Medulla oblongata (tissue), 1 donor: ENCODE data around the gene TRIM23.

Source experiments
- DNase-seq: peaks from one replicate; pipeline ENCODE4 v3.0.0-alpha.2; 2015; ENCODE audit errors: extremely low spot score

The TRIM23 gene

GRCh38 chr5:65566505-65566904, 57.6 kb downstream of the TRIM23 start:
- DNase-seq: no peak

DNA sequence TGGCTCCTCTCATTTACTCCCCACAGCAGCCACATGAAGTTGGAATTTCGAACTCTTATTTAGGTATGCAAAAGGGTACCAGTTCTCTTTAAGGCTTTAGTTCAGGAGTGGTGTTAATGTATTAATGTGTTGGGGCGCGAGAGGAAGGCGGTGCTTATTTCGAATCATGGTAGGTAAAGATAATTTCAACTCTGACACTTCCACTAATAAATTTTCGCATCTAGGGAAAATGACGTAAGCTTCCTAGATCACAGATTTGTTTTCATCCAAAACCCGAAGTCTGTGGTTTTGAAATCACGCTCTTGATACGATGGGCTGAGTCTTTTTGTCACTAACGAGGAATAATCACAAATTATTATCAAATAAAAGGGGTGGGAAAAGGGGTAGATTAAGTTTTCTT, 60.4 kb downstream of the TRIM23 start:
- peak; percentile 12 for DNase-seq

DNA sequence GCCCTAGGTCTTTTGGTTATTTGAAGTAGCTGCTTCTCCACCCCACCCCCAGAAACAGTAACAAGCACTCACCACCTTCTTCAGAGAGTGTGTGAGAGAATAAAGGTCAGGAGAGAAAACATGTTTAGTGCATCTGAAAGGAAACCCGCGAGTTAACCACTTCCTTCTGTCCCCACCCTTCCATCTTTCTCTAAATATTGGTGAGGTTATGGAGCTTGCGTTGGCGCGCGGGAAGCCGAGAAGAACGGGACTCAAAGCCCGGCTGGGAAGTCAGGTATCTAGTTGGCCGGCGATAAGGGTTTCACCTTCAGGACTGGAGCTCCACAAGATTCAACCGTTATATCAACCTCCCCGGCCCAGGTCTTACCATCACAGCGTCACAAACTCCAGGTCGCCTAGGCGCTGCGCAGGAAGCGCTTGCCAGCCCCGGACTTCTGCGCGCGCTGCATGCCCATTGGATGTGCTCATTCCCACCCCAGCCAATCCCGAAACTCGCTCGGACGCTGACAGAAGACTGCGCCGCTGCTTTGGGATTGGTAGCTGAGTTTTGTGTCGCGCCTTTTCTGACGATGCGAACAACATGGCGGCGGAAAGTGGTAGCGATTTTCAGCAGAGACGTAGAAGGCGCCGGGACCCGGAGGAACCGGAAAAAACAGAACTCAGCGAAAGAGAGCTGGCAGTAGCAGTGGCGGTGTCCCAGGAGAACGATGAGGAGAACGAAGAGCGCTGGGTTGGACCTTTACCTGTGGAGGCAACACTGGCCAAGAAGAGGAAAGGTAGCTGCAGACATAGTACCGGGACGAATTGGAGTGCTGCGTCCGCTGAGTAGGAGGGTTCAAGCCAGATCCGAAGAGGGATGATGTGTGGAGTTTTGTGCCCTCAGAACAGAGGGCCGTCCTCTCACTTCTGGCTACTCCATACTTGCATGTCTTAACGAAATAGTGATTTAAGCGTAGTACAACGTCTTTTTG, 61.1 kb downstream of the TRIM23 start, which contains the start of the genes CENPK and PPWD1:
TSS of gene CENPK (minus strand) at position 438 of the 971 bp plus-strand sequence. CDS start 8,261 bp downstream, outside the sequence.
TSS of gene PPWD1 (plus strand) at position 566 of the 971 bp plus-strand sequence. CDS start at position 581, 15 bp downstream.
- peak; percentile 96 for DNase-seq

DNA sequence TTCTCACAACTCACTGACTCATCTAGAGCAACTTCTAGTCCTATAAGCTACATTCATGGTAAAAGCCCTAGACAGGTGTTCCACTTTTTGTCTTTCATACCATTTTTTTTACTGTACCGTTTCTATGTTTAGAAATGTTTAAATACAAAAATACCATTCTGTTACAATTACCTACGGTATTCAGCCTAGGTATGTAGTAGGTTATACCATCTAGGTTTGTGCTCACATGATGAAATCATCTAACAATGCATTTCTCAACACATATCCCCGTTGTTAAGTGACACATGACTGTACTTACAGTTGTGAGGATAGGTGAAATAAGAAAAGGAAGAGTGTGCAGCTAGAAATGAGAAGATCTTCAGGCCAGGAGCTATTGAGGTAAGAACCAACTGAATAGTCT, 67.4 kb downstream of the TRIM23 start:
- DNase-seq: no peak

- DNase-seq: no peak
Measured at GRCh38 chr5:65556181-65556580, 68.0 kb downstream of the TRIM23 start.

- no peak for DNase-seq
Measured at GRCh38 chr5:65555287-65555686, 68.8 kb downstream of the TRIM23 start.

DNA sequence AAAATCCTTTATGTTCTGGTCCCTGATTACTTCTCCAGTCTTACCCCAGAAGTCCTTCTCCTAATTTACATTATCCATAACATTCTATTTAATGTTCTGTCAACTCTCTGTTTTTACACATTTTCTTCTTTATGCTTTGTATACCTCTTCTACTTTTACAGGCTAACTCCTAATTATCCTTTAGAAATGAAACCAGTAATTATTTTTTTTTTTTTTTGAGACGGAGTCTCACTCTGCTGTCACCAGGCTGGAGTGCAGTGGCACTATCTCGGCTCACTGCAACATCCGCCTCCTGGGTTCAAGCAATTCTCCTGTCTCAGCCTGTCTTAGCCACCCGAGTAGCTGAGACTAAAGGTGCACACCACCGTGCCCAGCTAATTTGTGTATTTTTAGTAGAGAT, 70.2 kb downstream of the TRIM23 start:
- DNase-seq: no peak

- DNase-seq: no peak
Measured at GRCh38 chr5:65548281-65548680, 75.9 kb downstream of the TRIM23 start.

GRCh38 chr5:65546141-65546540, 78.0 kb downstream of the TRIM23 start:
- DNase-seq: no peak

DNA sequence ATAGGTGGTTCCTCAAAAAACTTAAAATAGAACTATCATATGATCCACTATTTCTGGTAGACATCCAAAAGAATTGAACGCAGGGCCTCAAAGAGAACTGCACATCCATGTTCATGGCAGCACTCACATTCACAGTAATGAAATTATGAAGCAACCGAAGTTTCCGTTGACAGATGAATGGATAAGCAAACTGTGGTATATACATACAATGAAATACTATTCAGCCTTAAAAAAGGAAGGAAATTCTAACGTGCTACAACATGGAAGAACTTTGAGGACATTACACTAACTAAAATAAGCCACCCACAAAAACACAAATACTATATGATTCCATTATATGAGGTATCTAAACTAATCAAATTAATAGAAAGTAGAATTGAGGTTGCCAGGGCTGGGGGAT, 79.7 kb downstream of the TRIM23 start:
- DNase-seq: no peak

GRCh38 chr5:65539827-65540226, 84.3 kb downstream of the TRIM23 start:
- no peak for DNase-seq
